H1 (cell line): ENCODE measurements around the gene SRGAP3. TPM values are rescaled to one million over a fixed set of nuclear protein-coding genes. Genes with fewer than 3 reads are reported as not detected.

Source experiments
- CTCF ChIA-PET: fragments of 300-600 bp; sonication (Branson Sonifier 250); formaldehyde crosslinking; loops from one replicate; lab custom pipeline; 2021; ENCODE audit not compliant: partially characterized antibody; lab: Charles Lee
- POLR2A ChIA-PET: fragments of 300-600 bp; sonication (Branson Sonifier 250); formaldehyde crosslinking; loops from one replicate; lab custom pipeline; 2021; ENCODE audit warnings: inconsistent platforms; ENCODE audit not compliant: partially characterized antibody; lab: Charles Lee
- DNase-seq, 2 experiments: peaks; one replicate each; pipeline versions ENCODE4 v3.0.0 to v3.0.0-alpha.2; 2010 to 2022; ENCODE audit warnings: low spot score in 2 of 2, low read depth in 1 of 2, mixed read lengths in 1 of 2
- FAIRE-seq: peaks from 2 replicates; lab custom pipeline; 2011; peaks lifted over from hg19 to GRCh38; lab: Jason Lieb, UNC
- H2AFZ ChIP-seq: 2 replicates; pipeline ENCODE4 v1.8.1; 2012; ENCODE audit warnings: low read length, inconsistent platforms
- H2AK5ac ChIP-seq: 2 replicates; pipeline ENCODE4 v1.6.1; 2013; ENCODE audit warnings: low read depth, low read length
- H2BK120ac ChIP-seq: replicated peaks from 2 replicates; pipeline ENCODE3; 2013; ENCODE audit warnings: low read depth, low read length, inconsistent platforms
- H2BK12ac ChIP-seq: 2 replicates; pipeline ENCODE4 v1.6.1; 2013; ENCODE audit warnings: low read depth, low read length
- H2BK15ac ChIP-seq: 2 replicates; pipeline ENCODE4 v1.6.1; 2013; ENCODE audit warnings: low read length
- H2BK20ac ChIP-seq: 2 replicates; pipeline ENCODE4 v1.6.1; 2013; ENCODE audit warnings: low read length
- H2BK5ac ChIP-seq: 2 replicates; pipeline ENCODE4 v1.6.1; 2013; ENCODE audit warnings: low read depth, low read length
- H3K14ac ChIP-seq: 2 replicates; pipeline ENCODE4 v1.6.1; 2013; ENCODE audit warnings: inconsistent platforms; ENCODE audit not compliant: insufficient read length
- H3K18ac ChIP-seq: 2 replicates; pipeline ENCODE4 v1.6.1; 2013; ENCODE audit warnings: low read length; ENCODE audit errors: extremely low read depth
- H3K23ac ChIP-seq: 2 replicates; pipeline ENCODE4 v1.6.1; 2013; ENCODE audit warnings: inconsistent platforms; ENCODE audit not compliant: insufficient read length
- H3K23me2 ChIP-seq: 2 replicates; pipeline ENCODE4 v1.6.1; 2013; ENCODE audit warnings: low read depth, low read length
- H3K27ac ChIP-seq: 2 replicates; pipeline ENCODE4 v1.6.1; 2011; ENCODE audit warnings: low read depth, low read length, inconsistent platforms
- H3K27me3 ChIP-seq, 4 experiments: replicated peaks in 1 of 4; 1 replicate in 1 of 4; 2 replicates in 3 of 4; pipeline versions ENCODE4 v1.6.1 to v1.8.1; 2011 to 2013; ENCODE audit warnings: low read length in 3 of 4, mild to moderate bottlenecking in 3 of 4, inconsistent platforms in 2 of 4, mixed read lengths in 2 of 4, moderate library complexity in 1 of 4; ENCODE audit not compliant: control insufficient read depth in 3 of 4, insufficient read depth in 3 of 4; ENCODE audit errors: extremely low read depth in 1 of 4
- H3K36me3 ChIP-seq, 4 experiments: 2 replicates each; pipeline versions ENCODE4 v1.6.1 to v1.8.1; 2011 to 2013; ENCODE audit warnings: mild to moderate bottlenecking in 4 of 4, low read length in 3 of 4, moderate library complexity in 2 of 4, control low read depth in 1 of 4, inconsistent platforms in 1 of 4; ENCODE audit not compliant: insufficient read depth in 4 of 4, control insufficient read depth in 2 of 4
- H3K4ac ChIP-seq: replicated peaks from 2 replicates; pipeline ENCODE3; 2013; ENCODE audit warnings: low read length, low read depth, mixed read lengths, inconsistent platforms; ENCODE audit not compliant: insufficient read length
- H3K4me1 ChIP-seq, 4 experiments: replicated peaks in 1 of 4; 1 replicate in 1 of 4; 2 replicates in 3 of 4; pipeline versions ENCODE4 v1.6.1 to v1.8.1; 2011 to 2013; ENCODE audit warnings: low read length in 3 of 4, inconsistent platforms in 2 of 4, mixed read lengths in 1 of 4; ENCODE audit not compliant: insufficient read depth in 4 of 4, control insufficient read depth in 3 of 4
- H3K4me2 ChIP-seq, 2 experiments: 2 replicates each; pipeline versions ENCODE4 v1.6.1 to v1.8.1; 2011 to 2013; ENCODE audit warnings: low read depth in 2 of 2, low read length in 2 of 2, control low read depth in 1 of 2, inconsistent platforms in 1 of 2, mild to moderate bottlenecking in 1 of 2; ENCODE audit not compliant: insufficient read depth in 1 of 2
- H3K4me3 ChIP-seq, 4 experiments: fragments of 200-600, 300-600 bp in 1 of 4; sonication (generic), shearing (Covaris generic), sonication (Bioruptor Twin) in 1 of 4; 2 replicates each; pipeline versions ENCODE4 v1.5.1 to v1.8.1; 2011 to 2016; ENCODE audit warnings: low read length in 4 of 4, low read depth in 3 of 4, control low read depth in 2 of 4, inconsistent platforms in 2 of 4, mild to moderate bottlenecking in 2 of 4, mixed read lengths in 1 of 4, moderate library complexity in 1 of 4; ENCODE audit not compliant: insufficient read depth in 2 of 4; ENCODE audit errors: extremely low read depth in 1 of 4
- H3K56ac ChIP-seq: replicated peaks from 2 replicates; pipeline ENCODE3; 2013; ENCODE audit warnings: low read depth, mild to moderate bottlenecking, mixed read lengths, low read length, inconsistent platforms; ENCODE audit not compliant: insufficient read length
- H3K79me1 ChIP-seq: 2 replicates; pipeline ENCODE4 v1.6.1; 2013; ENCODE audit warnings: low read depth, low read length, control low read depth
- H3K79me2 ChIP-seq, 2 experiments: 2 replicates each; pipeline versions ENCODE4 v1.6.1 to v1.8.1; 2012 to 2013; ENCODE audit warnings: low read length in 2 of 2, mild to moderate bottlenecking in 2 of 2, inconsistent platforms in 1 of 2; ENCODE audit not compliant: insufficient read depth in 2 of 2, control insufficient read depth in 1 of 2
- H3K9ac ChIP-seq, 4 experiments: replicated peaks in 1 of 4; 1 replicate in 1 of 4; 2 replicates in 3 of 4; pipeline versions ENCODE4 v1.6.1 to v1.8.1; 2011 to 2013; ENCODE audit warnings: low read depth in 3 of 4, low read length in 3 of 4, control low read depth in 2 of 4, mild to moderate bottlenecking in 2 of 4, moderate library complexity in 2 of 4, inconsistent platforms in 1 of 4; ENCODE audit errors: extremely low read depth in 1 of 4
- H3K9me3 ChIP-seq, 2 experiments: 2 replicates each; pipeline versions ENCODE4 v1.6.1 to v1.8.1; 2012 to 2013; ENCODE audit warnings: mild to moderate bottlenecking in 2 of 2, moderate library complexity in 2 of 2, control low read depth in 1 of 2, inconsistent platforms in 1 of 2, low read depth in 1 of 2, low read length in 1 of 2, mixed read lengths in 1 of 2; ENCODE audit not compliant: insufficient read depth in 2 of 2
- H4K20me1 ChIP-seq, 2 experiments: replicated peaks in 1 of 2; 2 replicates each; pipeline versions ENCODE3 to v1.8.1; 2011 to 2013; ENCODE audit warnings: inconsistent platforms in 2 of 2, low read length in 2 of 2, mild to moderate bottlenecking in 1 of 2; ENCODE audit not compliant: insufficient read depth in 2 of 2, control insufficient read depth in 1 of 2
- H4K5ac ChIP-seq: 2 replicates; pipeline ENCODE4 v1.6.1; 2013; ENCODE audit warnings: low read length, low read depth, mixed read lengths, inconsistent platforms; ENCODE audit not compliant: insufficient read length
- H4K8ac ChIP-seq: 2 replicates; pipeline ENCODE4 v1.8.0; 2013; ENCODE audit warnings: mild to moderate bottlenecking, moderate library complexity, low read length, inconsistent platforms; ENCODE audit not compliant: insufficient read depth; ENCODE audit errors: extremely low read depth
- H4K91ac ChIP-seq: replicated peaks from 2 replicates; pipeline ENCODE3; 2013; ENCODE audit warnings: low read length, mixed read lengths, inconsistent platforms; ENCODE audit not compliant: insufficient read length
- FOSL1 ChIP-seq: IDR thresholded peaks from 2 replicates; pipeline ENCODE4 v1.6.1; 2011; ENCODE audit warnings: mild to moderate bottlenecking, low read depth, low read length, moderate library complexity; ENCODE audit not compliant: insufficient read depth
- polyA plus RNA-seq, 7 experiments: library from polyadenylated mRNA; depleted of rRNA in 3 of 7; stranded (reverse) in 5 of 7; unstranded in 2 of 7; fragments of >200 nt in 5 of 7; fragments of 200-250 nt in 2 of 7; gene quantifications; 1 replicate in 5 of 7; 2 replicates in 1 of 7; 4 replicates in 1 of 7; pipeline versions ENCODE4 v1.2.1 to v1.2.3, GENCODE V29; 2011 to 2013; ENCODE audit warnings: missing spikeins in 2 of 7, mixed read lengths in 2 of 7
- total RNA-seq: library from RNA; stranded (reverse); fragmentation: NEBNext Ultra II Directional; extraction: Animal tissue kit (Norgen Biotek cat#: 25700); gene quantifications from 2 replicates; pipeline ENCODE4 v1.2.1, GENCODE V29; 2021

Gene SRGAP3
- total and polyA plus RNA-seq, 2 of the 8 experiments (the other 6 are each of a cell fraction or from before 2014, with no cell fraction given) = 5.8 to 11.4 TPM

- H4K20me1 ChIP-seq = no peaks in the 10 kb centered on the region
- H3K27me3 ChIP-seq = no peaks in the 10 kb centered on the region
- no peak overlapping the region for H2BK120ac ChIP-seq
- no peak overlapping the region for H4K91ac ChIP-seq
- H2AK5ac ChIP-seq = no peak overlapping the region
- H3K4me2 ChIP-seq = no peak overlapping the region
- H3K79me1 ChIP-seq = no peaks in the 10 kb centered on the region; the same call in 1 of the 2 replicates
- H3K36me3 ChIP-seq = no peaks in the 10 kb centered on the region
- H2BK12ac ChIP-seq = no peak overlapping the region
- no peaks in the 10 kb centered on the region for H3K4me1 ChIP-seq
- no peak overlapping the region for H3K23ac ChIP-seq
- no peak overlapping the region for H3K14ac ChIP-seq
- no peak overlapping the region for H3K4ac ChIP-seq
- H3K18ac ChIP-seq = no peak overlapping the region
- H3K9me3 ChIP-seq = no peaks in the 10 kb centered on the region
- no peak for FAIRE-seq
- no peaks in the 10 kb centered on the region for H3K79me2 ChIP-seq
- H2BK5ac ChIP-seq = no peak overlapping the region
- no peak for DNase-seq
- POLR2A ChIA-PET = no interaction called here
- no peaks in the 10 kb centered on the region for H3K23me2 ChIP-seq
- no peak overlapping the region for H2AFZ ChIP-seq
- CTCF ChIA-PET = interaction anchor here (1.0 to 8.4 kb wide), 6 partner anchors 10 to 302 kb away, joined by 4 to 80 read pairs (median 8); no protein-coding TSS in a partner anchor
- H2BK15ac ChIP-seq = no peak overlapping the region
- no peak overlapping the region for H3K4me3 ChIP-seq
- H4K8ac ChIP-seq = no peak overlapping the region
- H2BK20ac ChIP-seq = no peak overlapping the region
- H4K5ac ChIP-seq = no peak overlapping the region
- no peak overlapping the region for H3K27ac ChIP-seq
- no peak overlapping the region for H3K9ac ChIP-seq
- no peak overlapping the region for H3K56ac ChIP-seq
- TF ChIP-seq FOSL1 = no peak
These were observed 249.4 kb downstream of the SRGAP3 start for GRCh38 chr3:9000041-9000440.
